Measurements from ENCODE around the gene C1QTNF12.

The C1QTNF12 gene

GRCh38 chr1:1227386-1227785 lies 19.1 kb downstream of the C1QTNF12 start:
- no peaks in the 10 kb centered on the region for H3K27me3 ChIP-seq (ENCODE audit: insufficient read depth, low read depth)
- no peak overlapping the region for H3K4me2 ChIP-seq
- TF ChIP-seq CTCF (conservative IDR thresholded peaks at IDR 0.05; ENCODE audit: low read depth, low read length), result no peak
- H2AFZ ChIP-seq (ENCODE audit: low read depth), result no peak overlapping the region
- no peak overlapping the region for H3K9ac ChIP-seq
- H3K4me3 ChIP-seq (IDR thresholded peaks at IDR 0.05; ENCODE audit: insufficient read depth, low read depth, low read length), result no peak overlapping the region
- peaks cover 6% of the 10 kb centered on the region; the same call in 1 of the 2 replicates for H3K36me3 ChIP-seq (ENCODE audit: insufficient read depth)
- H3K27ac ChIP-seq, result no peak overlapping the region
- peaks cover 43% of the 10 kb centered on the region for H3K79me2 ChIP-seq (ENCODE audit: insufficient read depth, low read depth)
- no peaks in the 10 kb centered on the region for H4K20me1 ChIP-seq (ENCODE audit: insufficient read depth)
- H3K4me1 ChIP-seq (ENCODE audit: low read depth, poor library complexity, severe bottlenecking), result peaks cover 4% of the 10 kb centered on the region

GRCh38 chr1:1226566-1227362 lies 19.8 kb downstream of the C1QTNF12 start:
- no peak for TF ChIP-seq CTCF (conservative IDR thresholded peaks at IDR 0.05; ENCODE audit: low read depth, low read length)
- Histone ChIP-seq H3K27ac (no peak overlapping the region), H3K4me1 (ENCODE audit: low read depth, poor library complexity, severe bottlenecking) (peaks cover 4% of the 10 kb centered on the region), H3K79me2 (ENCODE audit: insufficient read depth, low read depth) (peaks cover 43% of the 10 kb centered on the region), H3K4me2 (no peak overlapping the region), H2AFZ (ENCODE audit: low read depth) (no peak overlapping the region), H3K4me3 (IDR thresholded peaks at IDR 0.05; ENCODE audit: insufficient read depth, low read depth, low read length) (no peak overlapping the region), H4K20me1 (ENCODE audit: insufficient read depth) (no peaks in the 10 kb centered on the region), H3K36me3 (ENCODE audit: insufficient read depth) (peaks cover 6% of the 10 kb centered on the region; the same call in 1 of the 2 replicates), H3K9ac (no peak overlapping the region), H3K27me3 (ENCODE audit: insufficient read depth, low read depth) (no peaks in the 10 kb centered on the region)

- H4K20me1 ChIP-seq (ENCODE audit: insufficient read depth), result no peaks in the 10 kb centered on the region
- peaks cover 6% of the 10 kb centered on the region; the same call in 1 of the 2 replicates for H3K36me3 ChIP-seq (ENCODE audit: insufficient read depth)
These were observed 20.6 kb downstream of the C1QTNF12 start for GRCh38 chr1:1225913-1226312.

GRCh38 chr1:1225238-1225845 lies 21.2 kb downstream of the C1QTNF12 start:
- no peak for TF ChIP-seq CTCF (conservative IDR thresholded peaks at IDR 0.05; ENCODE audit: low read depth, low read length)
- Histone ChIP-seq H3K9ac (no peak overlapping the region), H3K27me3 (ENCODE audit: insufficient read depth, low read depth) (no peaks in the 10 kb centered on the region), H4K20me1 (ENCODE audit: insufficient read depth) (no peaks in the 10 kb centered on the region), H3K36me3 (ENCODE audit: insufficient read depth) (peaks cover 6% of the 10 kb centered on the region; the same call in 1 of the 2 replicates), H2AFZ (ENCODE audit: low read depth) (no peak overlapping the region), H3K4me2 (no peak overlapping the region), H3K4me3 (IDR thresholded peaks at IDR 0.05; ENCODE audit: insufficient read depth, low read depth, low read length) (no peak overlapping the region), H3K79me2 (ENCODE audit: insufficient read depth, low read depth) (peaks cover 30% of the 10 kb centered on the region), H3K4me1 (ENCODE audit: low read depth, poor library complexity, severe bottlenecking) (peaks cover 4% of the 10 kb centered on the region), H3K27ac (no peak overlapping the region)

More at GRCh38 chr1:1225913-1226312, 20.6 kb downstream of the C1QTNF12 start:
- Histone ChIP-seq H3K9ac (no peak overlapping the region), H3K79me2 (ENCODE audit: insufficient read depth, low read depth) (peaks cover 36% of the 10 kb centered on the region), H3K4me2 (no peak overlapping the region), H3K4me3 (IDR thresholded peaks at IDR 0.05; ENCODE audit: insufficient read depth, low read depth, low read length) (no peak overlapping the region), H3K27ac (no peak overlapping the region), H2AFZ (ENCODE audit: low read depth) (no peak overlapping the region), H3K4me1 (ENCODE audit: low read depth, poor library complexity, severe bottlenecking) (peaks cover 4% of the 10 kb centered on the region), H3K27me3 (ENCODE audit: insufficient read depth, low read depth) (no peaks in the 10 kb centered on the region)
- no peak for TF ChIP-seq CTCF (conservative IDR thresholded peaks at IDR 0.05; ENCODE audit: low read depth, low read length)
